ENCODE results near the gene YJU2. TPM values are rescaled to one million over a fixed set of nuclear protein-coding genes. Genes with fewer than 3 reads are reported as not detected.
"Not testable (repeated sequence)": the region's sequence is repeated elsewhere in the genome, so short reads cannot be mapped to it uniquely, and the experiment has no call there.

Gene YJU2
- total RNA-seq, 1 donor from 2014 or later: 15.4 TPM

- Mint-ChIP-seq H3K36me3 (ENCODE audit: low read depth, unreplicated experiment) (no peaks in the 10 kb centered on the region), H3K9me3 (ENCODE audit: unreplicated experiment) (no peaks in the 10 kb centered on the region), H3K4me1 (ENCODE audit: unreplicated experiment) (no peaks in the 10 kb centered on the region), H3K4me3 (ENCODE audit: unreplicated experiment) (peak overlapping the region; percentile 86), H3K27ac (ENCODE audit: unreplicated experiment) (no peak overlapping the region), H3K27me3 (ENCODE audit: unreplicated experiment) (peaks cover 10% of the 10 kb centered on the region)
- TF ChIP-seq CTCF (IDR thresholded peaks at IDR 0.05; ENCODE audit: unreplicated experiment): no peak
- DNase-seq (ENCODE audit: low spot score): no peak
Measured at GRCh38 chr19:4279530-4280422, 32.9 kb downstream of the YJU2 start.

GRCh38 chr19:4284176-4284958 lies 37.5 kb downstream of the YJU2 start:
- Mint-ChIP-seq H3K4me3 (ENCODE audit: unreplicated experiment) (no peak overlapping the region), H3K27ac (ENCODE audit: unreplicated experiment) (no peak overlapping the region), H3K9me3 (ENCODE audit: unreplicated experiment) (no peaks in the 10 kb centered on the region), H3K4me1 (ENCODE audit: unreplicated experiment) (no peaks in the 10 kb centered on the region), H3K36me3 (ENCODE audit: low read depth, unreplicated experiment) (no peaks in the 10 kb centered on the region), H3K27me3 (ENCODE audit: unreplicated experiment) (peaks cover 9% of the 10 kb centered on the region)
- no peak for DNase-seq (ENCODE audit: low spot score)
- TF ChIP-seq CTCF (IDR thresholded peaks at IDR 0.05; ENCODE audit: unreplicated experiment): no peak

DNA sequence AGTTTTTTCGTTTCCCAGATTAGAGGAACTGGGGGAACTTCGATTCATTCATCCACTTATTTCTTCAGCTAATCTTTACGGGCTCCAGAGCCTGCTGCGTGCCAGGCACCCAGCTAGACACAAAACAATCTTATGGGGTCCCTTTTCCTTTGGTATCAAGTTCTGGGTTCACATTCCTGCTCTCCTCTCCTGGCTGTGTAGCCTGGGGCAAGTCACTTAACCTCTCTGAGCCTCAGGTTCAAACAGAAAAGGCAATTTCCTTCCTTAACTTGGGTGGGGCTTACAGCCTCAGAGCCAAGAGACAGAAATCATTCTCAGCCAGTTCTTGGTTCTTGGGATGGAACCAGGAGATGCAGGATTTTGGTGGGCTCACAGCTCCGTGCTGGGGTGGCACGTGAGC lies 38.1 kb downstream of the YJU2 start:
- H3K27me3 Mint-ChIP-seq (ENCODE audit: unreplicated experiment): peaks cover 6% of the 10 kb centered on the region

GRCh38 chr19:4286141-4286540 lies 39.3 kb downstream of the YJU2 start:
- H3K27ac Mint-ChIP-seq (ENCODE audit: unreplicated experiment); DNase-seq (ENCODE audit: low spot score); H3K9me3 Mint-ChIP-seq (ENCODE audit: unreplicated experiment); H3K27me3 Mint-ChIP-seq (ENCODE audit: unreplicated experiment); H3K36me3 Mint-ChIP-seq (ENCODE audit: low read depth, unreplicated experiment); H3K4me1 Mint-ChIP-seq (ENCODE audit: unreplicated experiment); H3K4me3 Mint-ChIP-seq (ENCODE audit: unreplicated experiment): not testable (repeated sequence)

More for the DNA sequence above, 38.1 kb downstream of the YJU2 start:
- no peak overlapping the region for H3K27ac Mint-ChIP-seq (ENCODE audit: unreplicated experiment)
- no peaks in the 10 kb centered on the region for H3K9me3 Mint-ChIP-seq (ENCODE audit: unreplicated experiment)
- TF ChIP-seq CTCF (IDR thresholded peaks at IDR 0.05; ENCODE audit: unreplicated experiment): no peak
- no peak for DNase-seq (ENCODE audit: low spot score)
- H3K36me3 Mint-ChIP-seq (ENCODE audit: low read depth, unreplicated experiment): no peaks in the 10 kb centered on the region
- H3K4me1 Mint-ChIP-seq (ENCODE audit: unreplicated experiment): no peaks in the 10 kb centered on the region
- no peak overlapping the region for H3K4me3 Mint-ChIP-seq (ENCODE audit: unreplicated experiment)

DNA sequence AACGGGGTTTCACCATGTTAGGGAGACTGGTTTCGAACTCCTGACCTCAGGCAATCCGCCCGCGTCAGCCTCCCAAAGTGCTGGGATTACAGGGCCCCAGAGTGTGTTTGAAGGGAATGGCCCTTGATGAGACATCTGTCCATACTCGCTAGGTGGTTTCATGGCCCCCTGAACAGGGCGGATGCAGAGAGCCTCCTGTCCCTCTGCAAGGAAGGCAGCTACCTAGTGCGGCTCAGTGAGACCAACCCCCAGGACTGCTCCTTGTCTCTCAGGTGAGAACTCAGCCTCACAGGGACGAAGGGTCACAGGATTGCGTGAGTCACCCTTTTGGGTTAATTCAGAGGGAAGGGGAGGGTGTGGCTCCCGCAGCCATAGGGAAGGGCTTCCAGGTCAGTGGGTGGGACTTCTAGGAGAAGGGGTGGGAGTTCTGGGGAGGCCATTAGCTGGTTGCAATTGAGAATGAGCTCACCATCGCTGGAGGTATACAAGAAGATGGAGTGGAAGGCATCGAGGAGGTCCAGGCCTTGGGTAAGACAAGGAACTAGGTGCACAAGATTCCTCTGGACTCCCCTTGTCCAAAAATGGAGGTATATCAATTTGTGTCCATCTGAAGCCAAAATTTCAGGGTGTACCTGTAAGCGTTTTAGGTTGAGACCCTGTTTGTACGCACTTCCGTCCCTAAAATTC lies 41.4 kb downstream of the YJU2 start:
- no peak for DNase-seq (ENCODE audit: low spot score)
- no peaks in the 10 kb centered on the region for H3K9me3 Mint-ChIP-seq (ENCODE audit: unreplicated experiment)
- H3K27me3 Mint-ChIP-seq (ENCODE audit: unreplicated experiment): peaks cover 2% of the 10 kb centered on the region
- H3K4me3 Mint-ChIP-seq (ENCODE audit: unreplicated experiment): no peak overlapping the region
- no peak overlapping the region for H3K27ac Mint-ChIP-seq (ENCODE audit: unreplicated experiment)
- H3K4me1 Mint-ChIP-seq (ENCODE audit: unreplicated experiment): no peaks in the 10 kb centered on the region
- H3K36me3 Mint-ChIP-seq (ENCODE audit: low read depth, unreplicated experiment): no peaks in the 10 kb centered on the region
- no peak for TF ChIP-seq CTCF (IDR thresholded peaks at IDR 0.05; ENCODE audit: unreplicated experiment)
